Measurements from ENCODE around the gene MAPK10.

DNA sequence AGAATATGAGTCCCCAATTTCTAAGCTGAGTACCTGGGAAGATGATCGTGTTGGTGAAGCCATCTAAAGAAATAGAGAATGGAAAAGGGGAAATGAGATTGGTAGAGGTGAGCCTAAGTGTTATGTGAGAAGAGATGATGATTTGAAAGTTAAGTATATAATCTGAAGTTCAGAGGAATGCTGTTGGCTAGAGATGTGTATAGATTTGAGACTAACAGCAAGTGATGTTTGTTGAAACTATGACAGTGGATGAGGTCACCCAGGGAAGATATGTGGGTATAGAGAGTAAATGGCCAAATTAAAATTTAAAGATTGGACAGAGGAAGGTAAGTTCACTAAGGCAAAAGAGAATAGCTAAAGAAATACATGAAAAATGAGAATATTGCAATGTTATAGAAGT is 324.2 kb downstream of the MAPK10 start:
- TF ChIP-seq TAF1 (IDR thresholded peaks at IDR 0.05; ENCODE audit: low read depth, low read length) (no peak), POLR2AphosphoS5 (IDR thresholded peaks at IDR 0.05; ENCODE audit: low read depth, low read length) (no peak), POLR2A (IDR thresholded peaks at IDR 0.05; ENCODE audit: low read depth, low read length) (no peak), SPI1 (IDR thresholded peaks at IDR 0.05; ENCODE audit: low read depth, low read length) (peak; percentile 40; the same call in 1 of the 2 replicates), PAX5 (IDR thresholded peaks at IDR 0.05; ENCODE audit: insufficient read depth, low read length, severe bottlenecking) (no peak)
